H4 (cell line): ENCODE measurements around the gene COL2A1. TPM values are rescaled to one million over a fixed set of nuclear protein-coding genes. Genes with fewer than 3 reads are reported as not detected.

Experiments
- DNase-seq: peaks from one replicate; pipeline ENCODE4 v3.0.0-alpha.2; 2015; ENCODE audit warnings: low spot score
- total RNA-seq: library from RNA; depleted of rRNA; stranded (reverse); fragments of >200 nt; shearing (Covaris generic); gene quantifications from 2 replicates; pipeline ENCODE4 v1.2.3, GENCODE V29; 2014; rRNA removed

COL2A1 gene
- total RNA-seq, 1 experiment from 2014 or later: not detected

- no peak for DNase-seq
These were observed 58.9 kb downstream of the COL2A1 start for GRCh38 chr12:47945341-47945728.

- no peak for DNase-seq
These were observed 59.5 kb downstream of the COL2A1 start for GRCh38 chr12:47944685-47945340.

GRCh38 chr12:47943623-47944340 is 60.5 kb downstream of the COL2A1 start:
- peak; percentile 29 for DNase-seq

- no peak for DNase-seq
These were observed 61.6 kb downstream of the COL2A1 start for GRCh38 chr12:47942614-47943225.

- DNase-seq: no peak
These were observed 62.2 kb downstream of the COL2A1 start for GRCh38 chr12:47941871-47942613.

- DNase-seq: no peak
These were observed 62.8 kb downstream of the COL2A1 start for GRCh38 chr12:47941475-47941780.

GRCh38 chr12:47940773-47941474 is 63.4 kb downstream of the COL2A1 start:
- no peak for DNase-seq

- no peak for DNase-seq
These were observed 65.2 kb downstream of the COL2A1 start for GRCh38 chr12:47939009-47939601.

GRCh38 chr12:47938594-47938993 is 65.7 kb downstream of the COL2A1 start:
- DNase-seq: no peak

- DNase-seq: peak; percentile 78
These were observed 66.2 kb downstream of the COL2A1 start for GRCh38 chr12:47938093-47938492.

GRCh38 chr12:47935184-47935583 is 69.1 kb downstream of the COL2A1 start:
- DNase-seq: peak; percentile 39

GRCh38 chr12:47931187-47931586 is 73.1 kb downstream of the COL2A1 start:
- DNase-seq: no peak

- no peak for DNase-seq
These were observed 73.6 kb downstream of the COL2A1 start for GRCh38 chr12:47930634-47931033.

- DNase-seq: no peak
These were observed 76.9 kb downstream of the COL2A1 start for GRCh38 chr12:47927346-47927745.

Other genes starting within 250 kb of the COL2A1 start
- gene RAPGEF3, start 245.6 kb downstream of the COL2A1 start, total RNA-seq: 2.0 and 3.0 TPM in 2 replicates
- 11.9 and 14.0 TPM in 2 replicates for gene SLC48A1, start 231.2 kb downstream of the COL2A1 start, total RNA-seq
- 10.0 and 13.7 TPM in 2 replicates for gene HDAC7, start 184.6 kb downstream of the COL2A1 start, total RNA-seq
- gene VDR, start 99.5 kb downstream of the COL2A1 start, total RNA-seq: 5.6 and 7.3 TPM in 2 replicates
- 294 and 314 TPM in 2 replicates for gene TMEM106C, start 40.9 kb downstream of the COL2A1 start, total RNA-seq
- gene SENP1, start 101.6 kb upstream of the COL2A1 start, total RNA-seq: 29.2 and 35.8 TPM in 2 replicates
- 52.7 and 56.5 TPM in 2 replicates for gene PFKM, start 114.9 kb upstream of the COL2A1 start, total RNA-seq
- 22.6 and 37.1 TPM in 2 replicates for gene ASB8, start 153.0 kb upstream of the COL2A1 start, total RNA-seq
- gene CCDC184, start 179.2 kb upstream of the COL2A1 start, total RNA-seq: 0.70 and 1.2 TPM in 2 replicates
- gene OR10AD1, start 198.8 kb upstream of the COL2A1 start, total RNA-seq: not detected in 2 replicates